Epithelial cell of esophagus (primary cell): Measurements from ENCODE around the gene SCGB1A1.

Source experiments
- DNase-seq: peaks from one replicate; pipeline ENCODE4 v3.0.0; 2010; ENCODE audit warnings: low read depth
- H3K4me3 ChIP-seq: 2 replicates; pipeline ENCODE4 v1.5.1; 2011; ENCODE audit warnings: mild to moderate bottlenecking, low read length, control low read depth
- CTCF ChIP-seq: IDR thresholded peaks from 2 replicates; pipeline ENCODE4 v1.5.1; 2011; ENCODE audit warnings: low read depth, mild to moderate bottlenecking, low read length, control low read depth, inconsistent platforms; ENCODE audit not compliant: insufficient read depth; ENCODE audit errors: missing control alignments

The SCGB1A1 gene

GRCh38 chr11:62420882-62421281, 2.0 kb downstream of the SCGB1A1 start:
- no peak for DNase-seq
- no peak for TF ChIP-seq CTCF
- no peak overlapping the region for H3K4me3 ChIP-seq

GRCh38 chr11:62421996-62422395, 3.2 kb downstream of the SCGB1A1 start:
- no peak overlapping the region for H3K4me3 ChIP-seq
- TF ChIP-seq CTCF: no peak
- DNase-seq: no peak

- TF ChIP-seq CTCF: no peak
- no peak for DNase-seq
- H3K4me3 ChIP-seq: no peak overlapping the region
These were observed 4.2 kb downstream of the SCGB1A1 start for GRCh38 chr11:62423012-62423411.

- no peak overlapping the region for H3K4me3 ChIP-seq
- no peak for TF ChIP-seq CTCF
These were observed 8.9 kb downstream of the SCGB1A1 start for GRCh38 chr11:62427630-62428233.

GRCh38 chr11:62428871-62429560, 10.2 kb downstream of the SCGB1A1 start:
- TF ChIP-seq CTCF: no peak
- H3K4me3 ChIP-seq: no peak overlapping the region
- no peak for DNase-seq

More at GRCh38 chr11:62427630-62428233, 8.9 kb downstream of the SCGB1A1 start:
- DNase-seq: no peak

- no peak for TF ChIP-seq CTCF
- no peak overlapping the region for H3K4me3 ChIP-seq
These were observed 11.6 kb downstream of the SCGB1A1 start for GRCh38 chr11:62430425-62430824.

More at GRCh38 chr11:62430425-62430824, 11.6 kb downstream of the SCGB1A1 start:
- DNase-seq: no peak
